Endothelial cell of umbilical vein (primary cell): ENCODE measurements around the gene TUNAR. TPM values are rescaled to one million over a fixed set of nuclear protein-coding genes. Genes with fewer than 3 reads are reported as not detected.

Experiments
- BruUV-seq: library from RNA; stranded (reverse); fragments of 400-500 nt; replicated peaks from 2 replicates; lab custom pipeline; 2021; lab: Mats Ljungman, UMichigan
- CTCF ChIA-PET: fragments of 300-600, 350-600 bp; sonication (Branson Sonifier 250); formaldehyde crosslinking; loops from one replicate; lab custom pipeline; 2021; ENCODE audit warnings: antibody characterized with exemption, inconsistent platforms; lab: Charles Lee
- POLR2A ChIA-PET: fragments of 300-600, 350-600 bp; sonication (Branson Sonifier 250); formaldehyde crosslinking; loops from one replicate; lab custom pipeline; 2021; ENCODE audit warnings: antibody characterized with exemption, inconsistent platforms; lab: Charles Lee
- DNase-seq: peaks from one replicate; pipeline ENCODE4 v3.0.0-alpha.2; 2011; ENCODE audit warnings: low read depth, low spot score
- FAIRE-seq: peaks from 2 replicates; lab custom pipeline; 2011; peaks lifted over from hg19 to GRCh38; lab: Jason Lieb, UNC
- H2AFZ ChIP-seq: 2 replicates; pipeline ENCODE4 v1.6.0; 2012; ENCODE audit warnings: low read depth, low read length, control low read depth, inconsistent platforms
- H3K27ac ChIP-seq: 2 replicates; pipeline ENCODE4 v1.5.1; 2011; ENCODE audit warnings: low read depth, mild to moderate bottlenecking, control low read depth, low read length, moderate library complexity; ENCODE audit not compliant: insufficient read depth
- H3K27me3 ChIP-seq, 2 experiments: 2 replicates each; pipeline versions ENCODE4 v1.6.0 to v1.6.1; 2011; ENCODE audit warnings: low read length in 2 of 2, mixed read lengths in 1 of 2; ENCODE audit not compliant: control insufficient read depth in 2 of 2, insufficient read depth in 2 of 2
- H3K36me3 ChIP-seq, 2 experiments: 2 replicates in 1 of 2; 3 replicates in 1 of 2; pipeline ENCODE4 v1.5.1; 2011; ENCODE audit warnings: low read length in 2 of 2, mild to moderate bottlenecking in 1 of 2, moderate library complexity in 1 of 2; ENCODE audit not compliant: control insufficient read depth in 2 of 2, insufficient read depth in 2 of 2; ENCODE audit errors: extremely low read depth in 1 of 2
- H3K4me1 ChIP-seq: 3 replicates; pipeline ENCODE4 v1.5.1; 2011; ENCODE audit warnings: mild to moderate bottlenecking, low read length; ENCODE audit not compliant: control insufficient read depth, insufficient read depth; ENCODE audit errors: extremely low read depth
- H3K4me2 ChIP-seq: 2 replicates; pipeline ENCODE4 v1.6.1; 2011; ENCODE audit warnings: low read length, control low read depth, mixed read lengths; ENCODE audit not compliant: insufficient read depth
- H3K4me3 ChIP-seq, 3 experiments: fragments of 200-600 bp in 1 of 3; sonication (generic), shearing (Covaris generic) in 1 of 3; replicated peaks in 1 of 3; 2 replicates each; pipeline ENCODE4 v1.5.1; 2011 to 2016; ENCODE audit warnings: control low read depth in 3 of 3, low read length in 3 of 3, mild to moderate bottlenecking in 2 of 3, inconsistent platforms in 1 of 3, low read depth in 1 of 3, moderate library complexity in 1 of 3; ENCODE audit not compliant: insufficient read depth in 1 of 3
- H3K79me2 ChIP-seq: 2 replicates; pipeline ENCODE4 v1.6.0; 2012; ENCODE audit warnings: low read length, inconsistent platforms; ENCODE audit not compliant: control insufficient read depth, insufficient read depth
- H3K9ac ChIP-seq: replicated peaks from 2 replicates; pipeline ENCODE3; 2011; ENCODE audit warnings: low read length, control low read depth; ENCODE audit not compliant: insufficient read depth; ENCODE audit errors: extremely low read depth
- H3K9me1 ChIP-seq: replicated peaks from 3 replicates; pipeline ENCODE4 v1.6.0; 2011; ENCODE audit warnings: mild to moderate bottlenecking, low read length; ENCODE audit not compliant: control insufficient read depth, insufficient read depth; ENCODE audit errors: extremely low read depth
- H3K9me3 ChIP-seq: replicated peaks from 2 replicates; pipeline ENCODE4 v1.5.1; 2012; ENCODE audit warnings: low read length, inconsistent platforms; ENCODE audit not compliant: control insufficient read depth, insufficient read depth
- H4K20me1 ChIP-seq: replicated peaks from 2 replicates; pipeline ENCODE3; 2011; ENCODE audit warnings: mild to moderate bottlenecking, low read length; ENCODE audit not compliant: control insufficient read depth, insufficient read depth; ENCODE audit errors: extremely low read depth
- CTCF ChIP-seq, 2 donors: IDR thresholded peaks; 1 replicate in 1 of 2; 2 replicates in 1 of 2; pipeline ENCODE4 v1.5.1; 2011; ENCODE audit warnings: low read length in 2 of 2, mild to moderate bottlenecking in 2 of 2, moderate library complexity in 2 of 2, control low read depth in 1 of 2, inconsistent platforms in 1 of 2, low read depth in 1 of 2; ENCODE audit not compliant: insufficient read depth in 1 of 2; ENCODE audit errors: extremely low read depth in 1 of 2
- EZH2 ChIP-seq: IDR thresholded peaks from 2 replicates; pipeline ENCODE4 v1.6.1; 2012; ENCODE audit warnings: borderline replicate concordance, low read depth, mild to moderate bottlenecking, moderate library complexity, low read length, inconsistent platforms; ENCODE audit not compliant: severe bottlenecking
- FOS ChIP-seq: IDR thresholded peaks from 2 replicates; pipeline ENCODE4 v1.6.1; 2011; ENCODE audit warnings: mild to moderate bottlenecking, low read length, moderate library complexity, borderline replicate concordance; ENCODE audit not compliant: insufficient read depth
- GATA2 ChIP-seq: IDR thresholded peaks from 2 replicates; pipeline ENCODE4 v1.7.0; 2011; ENCODE audit warnings: low read depth, mild to moderate bottlenecking, moderate library complexity, mixed read lengths, low read length; ENCODE audit not compliant: insufficient read length, insufficient read depth
- JUN ChIP-seq: IDR thresholded peaks from 2 replicates; pipeline ENCODE4 v1.6.1; 2011; ENCODE audit warnings: borderline replicate concordance, low read depth; ENCODE audit not compliant: insufficient read length, insufficient read depth
- MAX ChIP-seq: IDR thresholded peaks from 2 replicates; pipeline ENCODE4 v1.6.1; 2011; ENCODE audit not compliant: insufficient read depth, insufficient read length
- MYC ChIP-seq: IDR thresholded peaks from one replicate; pipeline ENCODE4 v1.6.1; 2011; ENCODE audit warnings: mild to moderate bottlenecking, low read depth, low read length
- POLR2A ChIP-seq: IDR thresholded peaks from 2 replicates; pipeline ENCODE4 v1.6.1; 2012; ENCODE audit warnings: low read depth, mild to moderate bottlenecking, control low read depth, low read length
- POLR2AphosphoS5 ChIP-seq: IDR thresholded peaks from 2 replicates; pipeline ENCODE4 v1.6.1; 2012; ENCODE audit warnings: low read depth, mild to moderate bottlenecking, control low read depth, low read length, moderate library complexity; ENCODE audit not compliant: insufficient read depth
- dilution Hi-C: fragments of 300-500 bp; cut with MboI; formaldehyde crosslinking; loops from one replicate; pipeline ENCODE4 v1.15.0; 2019; ENCODE audit warnings: low sequenced_read_pairs; ENCODE audit not compliant: extremely low pct_ligation_motif_present
- intact Hi-C: fragments of 100-400 bp; cut with micrococcal nuclease; formaldehyde crosslinking; loops from one replicate; pipeline ENCODE4 v1.10.0; 2022
- polyA plus RNA-seq, 4 experiments: library from polyadenylated mRNA; depleted of rRNA in 3 of 4; stranded (reverse) in 3 of 4; unstranded in 1 of 4; fragments of >200 nt; gene quantifications; 2 replicates each; pipeline versions ENCODE4 v1.2.1 to v1.2.3, GENCODE V29; 2011 to 2012; ENCODE audit warnings: missing spikeins in 1 of 4
- total RNA-seq: library from RNA; stranded (reverse); gene quantifications from 2 replicates; pipeline ENCODE4 v1.2.3, GENCODE V29; 2021

The TUNAR gene
- total and polyA plus RNA-seq, 2 donors (not counting 3 experiments of a cell fraction or from before 2014, with no cell fraction given): not detected

DNA sequence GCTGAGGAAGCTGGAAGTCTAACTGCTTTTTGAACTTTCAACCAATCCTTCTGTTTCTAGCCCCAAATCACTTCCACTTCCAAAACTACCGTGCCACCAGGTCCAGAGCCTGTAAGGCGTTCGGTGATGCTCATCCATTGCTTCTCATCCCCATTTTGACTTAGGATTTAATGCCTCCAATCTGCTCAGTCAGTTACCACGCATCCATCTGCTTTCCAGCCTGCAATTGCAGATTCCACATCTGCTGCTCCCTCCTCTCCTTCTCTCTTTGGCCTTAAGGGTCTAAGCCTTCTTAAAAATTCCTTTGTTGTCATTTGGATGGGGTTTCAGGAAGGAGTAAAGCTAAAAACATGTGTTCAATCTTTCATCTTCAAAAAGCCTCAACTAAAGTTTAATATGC, 74.7 kb downstream of the TUNAR start:
- no peaks in the 10 kb centered on the region for H3K27me3 ChIP-seq
- ChIA-PET POLR2A (no interaction called here), CTCF (no interaction called here)
- H4K20me1 ChIP-seq: no peaks in the 10 kb centered on the region
- dilution Hi-C loops (no loop called here), intact Hi-C loops (no loop called here)
- no peaks in the 10 kb centered on the region for H3K79me2 ChIP-seq
- H3K9me3 ChIP-seq: no peaks in the 10 kb centered on the region
- H3K4me1 ChIP-seq: no peaks in the 10 kb centered on the region
- H3K9me1 ChIP-seq: no peaks in the 10 kb centered on the region
- TF ChIP-seq FOS (no peak), GATA2 (no peak), CTCF (IDR thresholded peaks at IDR 0.05; ENCODE audit: extremely low read depth in 1 of 2, insufficient read depth in 1 of 2, low read depth in 1 of 2, low read length in 2 of 2) (no peak), POLR2A (no peak), POLR2AphosphoS5 (no peak), MAX (no peak), EZH2 (no peak), MYC (no peak), JUN (no peak)
- H3K4me2 ChIP-seq: no peak overlapping the region
- H2AFZ ChIP-seq: no peak overlapping the region
- DNase-seq: no peak
- BruUV-seq: no TSS peak
- no peak overlapping the region for H3K27ac ChIP-seq
- no peak for FAIRE-seq
- no peaks in the 10 kb centered on the region for H3K36me3 ChIP-seq
- no peak overlapping the region for H3K4me3 ChIP-seq
- no peak overlapping the region for H3K9ac ChIP-seq
